Osteoblast (primary cell): ENCODE measurements around the gene RFX2. TPM values are rescaled to one million over a fixed set of nuclear protein-coding genes. Genes with fewer than 3 reads are reported as not detected.

Source experiments
- DNase-seq: peaks from one replicate; pipeline ENCODE4 v3.0.0; 2011; ENCODE audit warnings: low spot score, mixed read lengths; ENCODE audit not compliant: insufficient read length; ENCODE audit errors: missing footprints
- H2AFZ ChIP-seq: 2 replicates; pipeline ENCODE4 v1.6.0; 2011; ENCODE audit warnings: mild to moderate bottlenecking, low read length
- H3K27ac ChIP-seq: 2 replicates; pipeline ENCODE4 v1.5.1; 2011; ENCODE audit warnings: mild to moderate bottlenecking, low read depth, low read length, moderate library complexity
- H3K27me3 ChIP-seq: 2 replicates; pipeline ENCODE4 v1.6.0; 2012; ENCODE audit warnings: mild to moderate bottlenecking, control low read depth, inconsistent platforms, low read length, moderate library complexity; ENCODE audit not compliant: insufficient read depth
- H3K36me3 ChIP-seq: 2 replicates; pipeline ENCODE4 v1.5.1; 2011; ENCODE audit warnings: mild to moderate bottlenecking, low read length, control low read depth, moderate library complexity; ENCODE audit not compliant: insufficient read depth
- H3K4me1 ChIP-seq: 2 replicates; pipeline ENCODE4 v1.5.1; 2011; ENCODE audit warnings: mild to moderate bottlenecking, low read length, control low read depth, moderate library complexity; ENCODE audit not compliant: insufficient read depth
- H3K4me2 ChIP-seq: 2 replicates; pipeline ENCODE4 v1.6.0; 2011; ENCODE audit warnings: mild to moderate bottlenecking, low read length; ENCODE audit not compliant: insufficient read depth
- H3K4me3 ChIP-seq: fragments of 200-600 bp; sonication (generic); 3 replicates; pipeline ENCODE4 v1.5.1; 2012; ENCODE audit warnings: mild to moderate bottlenecking, low read length, inconsistent platforms; ENCODE audit not compliant: insufficient read depth
- H3K79me2 ChIP-seq: 2 replicates; pipeline ENCODE4 v1.6.0; 2012; ENCODE audit warnings: mild to moderate bottlenecking, low read length, control low read depth, inconsistent platforms; ENCODE audit not compliant: insufficient read depth
- H3K9me3 ChIP-seq: 2 replicates; pipeline ENCODE4 v1.5.1; 2011; ENCODE audit warnings: low read depth, low read length, control low read depth
- H4K20me1 ChIP-seq: 2 replicates; pipeline ENCODE4 v1.6.0; 2012; ENCODE audit warnings: mild to moderate bottlenecking, low read length, control low read depth; ENCODE audit not compliant: insufficient read depth
- total RNA-seq: library from RNA; depleted of rRNA; stranded (reverse); fragments of >200 nt; gene quantifications from 2 replicates; pipeline ENCODE4 v1.2.3, GENCODE V29; 2012
- TF ChIP-seq, protein P1 (sequence below): IDR thresholded peaks from 2 replicates; pipeline ENCODE4 v1.5.1; 2011; ENCODE audit warnings: mild to moderate bottlenecking, low read depth, low read length, moderate library complexity; ENCODE audit errors: extremely low read depth

Gene RFX2
- total RNA-seq, 1 donor, result 6.2 TPM

- Histone ChIP-seq H3K27me3 (no peaks in the 10 kb centered on the region), H3K4me2 (no peak overlapping the region), H3K36me3 (no peaks in the 10 kb centered on the region), H3K27ac (no peak overlapping the region), H3K79me2 (no peaks in the 10 kb centered on the region), H2AFZ (no peak overlapping the region), H4K20me1 (no peaks in the 10 kb centered on the region), H3K9me3 (no peaks in the 10 kb centered on the region), H3K4me1 (no peaks in the 10 kb centered on the region), H3K4me3 (no peak overlapping the region)
- DNase-seq, result peak; percentile 5
- TF ChIP-seq, protein P1, sequence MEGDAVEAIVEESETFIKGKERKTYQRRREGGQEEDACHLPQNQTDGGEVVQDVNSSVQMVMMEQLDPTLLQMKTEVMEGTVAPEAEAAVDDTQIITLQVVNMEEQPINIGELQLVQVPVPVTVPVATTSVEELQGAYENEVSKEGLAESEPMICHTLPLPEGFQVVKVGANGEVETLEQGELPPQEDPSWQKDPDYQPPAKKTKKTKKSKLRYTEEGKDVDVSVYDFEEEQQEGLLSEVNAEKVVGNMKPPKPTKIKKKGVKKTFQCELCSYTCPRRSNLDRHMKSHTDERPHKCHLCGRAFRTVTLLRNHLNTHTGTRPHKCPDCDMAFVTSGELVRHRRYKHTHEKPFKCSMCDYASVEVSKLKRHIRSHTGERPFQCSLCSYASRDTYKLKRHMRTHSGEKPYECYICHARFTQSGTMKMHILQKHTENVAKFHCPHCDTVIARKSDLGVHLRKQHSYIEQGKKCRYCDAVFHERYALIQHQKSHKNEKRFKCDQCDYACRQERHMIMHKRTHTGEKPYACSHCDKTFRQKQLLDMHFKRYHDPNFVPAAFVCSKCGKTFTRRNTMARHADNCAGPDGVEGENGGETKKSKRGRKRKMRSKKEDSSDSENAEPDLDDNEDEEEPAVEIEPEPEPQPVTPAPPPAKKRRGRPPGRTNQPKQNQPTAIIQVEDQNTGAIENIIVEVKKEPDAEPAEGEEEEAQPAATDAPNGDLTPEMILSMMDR, result no peak
Observed at GRCh38 chr19:5999693-6000092, 110.6 kb downstream of the RFX2 start.

DNA sequence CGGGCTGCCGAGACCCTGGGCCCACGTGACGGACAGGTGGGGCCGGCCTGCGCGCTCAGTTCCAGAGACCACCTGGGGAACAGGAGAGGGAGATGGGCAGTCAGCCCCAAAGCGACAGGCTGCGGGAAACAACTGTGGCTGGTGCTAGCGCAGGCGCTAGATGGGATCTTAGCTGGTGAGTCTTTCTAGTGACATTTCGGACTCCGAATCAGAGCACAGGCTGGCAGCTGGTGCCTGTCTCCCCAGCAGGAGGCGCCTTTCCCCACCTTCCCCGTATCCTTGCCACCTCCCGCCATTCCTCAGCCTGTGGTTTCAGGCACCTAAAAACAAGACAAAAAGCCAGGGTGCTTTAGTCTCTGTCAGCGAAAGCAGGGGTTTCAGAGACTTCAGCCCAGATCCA lies 112.9 kb downstream of the RFX2 start:
- no peaks in the 10 kb centered on the region for H3K79me2 ChIP-seq
- H3K27ac ChIP-seq, result no peak overlapping the region
- H3K4me2 ChIP-seq, result no peak overlapping the region
- H3K4me3 ChIP-seq, result no peak overlapping the region
- TF ChIP-seq, protein P1, result no peak
- DNase-seq, result peak; percentile 19
- H4K20me1 ChIP-seq, result no peaks in the 10 kb centered on the region
- H3K4me1 ChIP-seq, result no peaks in the 10 kb centered on the region
- H3K27me3 ChIP-seq, result no peaks in the 10 kb centered on the region
- no peak overlapping the region for H2AFZ ChIP-seq
- no peaks in the 10 kb centered on the region for H3K9me3 ChIP-seq
- H3K36me3 ChIP-seq, result no peaks in the 10 kb centered on the region

DNA sequence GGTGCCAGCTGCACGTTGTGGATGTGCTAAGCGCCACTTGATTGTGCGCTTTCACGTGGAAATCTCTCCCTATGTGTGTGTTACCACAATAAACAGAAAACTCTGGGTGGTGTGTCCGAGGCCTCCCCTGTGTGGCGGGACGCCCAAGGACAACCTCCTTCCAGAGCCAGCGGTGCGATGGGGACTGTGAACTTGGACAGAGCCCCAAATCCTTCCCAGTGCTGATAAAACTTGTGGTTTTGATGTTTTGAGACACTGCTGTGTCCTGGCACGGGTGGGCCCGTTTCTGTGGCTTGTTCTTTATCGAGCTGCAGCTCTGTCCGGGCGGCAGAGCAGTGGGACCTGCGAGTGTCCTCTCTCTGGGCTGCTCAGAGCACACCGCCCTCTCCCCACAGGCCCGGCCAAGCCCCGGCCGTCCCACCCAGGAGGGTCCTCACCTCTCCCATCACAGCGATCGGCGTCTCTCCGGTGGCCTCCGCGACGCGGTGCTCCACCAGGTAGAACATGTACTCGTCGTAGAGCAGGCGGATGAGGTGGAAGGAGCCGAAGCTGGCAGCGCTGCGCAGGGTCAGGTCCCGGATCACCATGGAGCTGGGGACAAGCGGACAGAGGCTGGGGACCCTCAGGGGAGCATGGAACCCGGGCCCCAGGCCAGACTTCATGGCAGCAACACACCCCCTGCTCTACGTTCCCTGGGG lies 113.5 kb downstream of the RFX2 start:
- peak; percentile 53 for DNase-seq
- TF ChIP-seq, protein P1, result no peak

DNA sequence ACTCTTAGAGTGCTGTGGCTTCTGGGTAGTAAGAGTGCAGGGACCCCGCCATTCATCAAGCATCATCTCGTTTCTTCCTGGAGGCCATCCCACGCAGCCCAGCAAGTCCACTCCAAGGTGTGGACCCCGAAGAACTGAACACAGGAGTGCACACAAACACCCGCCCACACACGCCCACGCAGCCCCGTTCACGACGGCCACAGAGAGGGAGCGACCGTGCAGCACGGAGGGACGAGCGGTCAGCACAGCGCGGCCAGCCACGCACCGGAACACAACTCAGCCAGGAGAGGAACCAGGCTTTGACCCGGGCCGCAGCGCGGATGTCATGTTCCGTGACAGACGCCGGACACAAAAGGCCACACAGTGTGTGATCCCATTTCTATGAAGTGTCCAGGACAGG lies 114.2 kb downstream of the RFX2 start:
- H3K36me3 ChIP-seq, result no peaks in the 10 kb centered on the region
- H3K79me2 ChIP-seq, result no peaks in the 10 kb centered on the region
- H2AFZ ChIP-seq, result no peak overlapping the region
- H3K27me3 ChIP-seq, result no peaks in the 10 kb centered on the region
- TF ChIP-seq, protein P1, result no peak
- no peaks in the 10 kb centered on the region for H3K9me3 ChIP-seq
- no peak overlapping the region for H3K4me2 ChIP-seq
- H4K20me1 ChIP-seq, result no peaks in the 10 kb centered on the region
- H3K4me3 ChIP-seq, result no peak overlapping the region
- peak; percentile 3 for DNase-seq
- H3K27ac ChIP-seq, result no peak overlapping the region
- H3K4me1 ChIP-seq, result no peaks in the 10 kb centered on the region

More for the DNA sequence above, 113.5 kb downstream of the RFX2 start:
- no peaks in the 10 kb centered on the region for H3K4me1 ChIP-seq
- no peak overlapping the region for H2AFZ ChIP-seq
- no peaks in the 10 kb centered on the region for H3K27me3 ChIP-seq
- no peaks in the 10 kb centered on the region for H3K36me3 ChIP-seq
- H3K79me2 ChIP-seq, result no peaks in the 10 kb centered on the region
- no peak overlapping the region for H3K4me3 ChIP-seq
- H3K27ac ChIP-seq, result no peak overlapping the region
- H4K20me1 ChIP-seq, result no peaks in the 10 kb centered on the region
- H3K9me3 ChIP-seq, result no peaks in the 10 kb centered on the region
- no peak overlapping the region for H3K4me2 ChIP-seq
